ENCODE data around the gene PLPP6. TPM values are rescaled to one million over a fixed set of nuclear protein-coding genes. Genes with fewer than 3 reads are reported as not detected.

PLPP6 gene
- total and polyA plus RNA-seq, 2 of the 13 experiments (the other 11 are each of a cell fraction or from before 2014, with no cell fraction given) = 12.1 to 15.5 TPM

DNA sequence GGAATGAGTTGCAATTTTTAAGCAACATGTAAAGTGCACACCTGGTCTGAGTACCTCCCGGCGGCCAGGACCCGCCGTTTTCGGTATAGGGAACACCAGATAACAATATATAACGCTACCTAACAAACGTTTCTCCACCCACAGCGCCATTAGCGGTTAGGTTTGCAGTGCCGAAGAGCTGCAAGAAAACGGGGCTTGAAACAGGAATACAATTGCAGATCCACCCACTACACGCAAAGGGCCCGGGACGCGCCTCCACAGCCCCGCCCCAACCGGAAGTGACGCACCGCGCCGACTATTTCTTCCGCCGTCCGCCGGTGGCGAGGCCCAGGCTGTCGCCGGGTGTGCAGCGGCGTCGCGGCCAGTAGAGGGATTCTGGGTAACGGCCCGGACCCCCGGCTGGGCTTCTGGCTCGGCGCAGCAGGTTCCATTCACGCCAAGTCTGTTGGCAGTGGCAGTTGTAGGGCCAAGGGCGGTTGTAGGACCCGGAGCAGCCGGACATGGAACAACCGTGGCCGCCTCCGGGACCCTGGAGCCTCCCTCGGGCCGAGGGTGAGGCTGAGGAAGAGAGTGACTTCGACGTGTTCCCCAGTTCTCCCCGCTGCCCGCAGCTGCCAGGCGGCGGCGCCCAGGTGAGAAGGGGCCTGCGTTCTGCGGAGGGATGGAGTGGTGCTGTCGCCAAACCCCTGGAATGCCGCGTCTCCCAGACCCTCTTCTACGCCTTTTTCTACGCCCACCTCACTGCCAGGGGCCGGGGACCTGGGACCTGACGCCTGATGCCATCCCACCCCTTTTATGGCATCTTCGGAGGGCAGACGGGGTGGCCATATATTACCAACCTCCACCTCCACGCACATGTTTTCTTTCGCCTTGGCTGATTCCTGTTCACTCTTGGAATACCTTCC is 17.4 kb downstream of the PLPP6 start, which contains the start of gene CDC37L1 (continued):
- TF ChIP-seq, protein P1, sequence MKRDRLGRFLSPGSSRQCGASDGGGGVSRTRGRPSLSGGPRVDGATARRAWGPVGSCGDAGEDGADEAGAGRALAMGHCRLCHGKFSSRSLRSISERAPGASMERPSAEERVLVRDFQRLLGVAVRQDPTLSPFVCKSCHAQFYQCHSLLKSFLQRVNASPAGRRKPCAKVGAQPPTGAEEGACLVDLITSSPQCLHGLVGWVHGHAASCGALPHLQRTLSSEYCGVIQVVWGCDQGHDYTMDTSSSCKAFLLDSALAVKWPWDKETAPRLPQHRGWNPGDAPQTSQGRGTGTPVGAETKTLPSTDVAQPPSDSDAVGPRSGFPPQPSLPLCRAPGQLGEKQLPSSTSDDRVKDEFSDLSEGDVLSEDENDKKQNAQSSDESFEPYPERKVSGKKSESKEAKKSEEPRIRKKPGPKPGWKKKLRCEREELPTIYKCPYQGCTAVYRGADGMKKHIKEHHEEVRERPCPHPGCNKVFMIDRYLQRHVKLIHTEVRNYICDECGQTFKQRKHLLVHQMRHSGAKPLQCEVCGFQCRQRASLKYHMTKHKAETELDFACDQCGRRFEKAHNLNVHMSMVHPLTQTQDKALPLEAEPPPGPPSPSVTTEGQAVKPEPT (CRISPR knock-in tag; IDR thresholded peaks at IDR 0.05; ENCODE audit: low read depth) = no peak
- TF ChIP-seq, protein P2, sequence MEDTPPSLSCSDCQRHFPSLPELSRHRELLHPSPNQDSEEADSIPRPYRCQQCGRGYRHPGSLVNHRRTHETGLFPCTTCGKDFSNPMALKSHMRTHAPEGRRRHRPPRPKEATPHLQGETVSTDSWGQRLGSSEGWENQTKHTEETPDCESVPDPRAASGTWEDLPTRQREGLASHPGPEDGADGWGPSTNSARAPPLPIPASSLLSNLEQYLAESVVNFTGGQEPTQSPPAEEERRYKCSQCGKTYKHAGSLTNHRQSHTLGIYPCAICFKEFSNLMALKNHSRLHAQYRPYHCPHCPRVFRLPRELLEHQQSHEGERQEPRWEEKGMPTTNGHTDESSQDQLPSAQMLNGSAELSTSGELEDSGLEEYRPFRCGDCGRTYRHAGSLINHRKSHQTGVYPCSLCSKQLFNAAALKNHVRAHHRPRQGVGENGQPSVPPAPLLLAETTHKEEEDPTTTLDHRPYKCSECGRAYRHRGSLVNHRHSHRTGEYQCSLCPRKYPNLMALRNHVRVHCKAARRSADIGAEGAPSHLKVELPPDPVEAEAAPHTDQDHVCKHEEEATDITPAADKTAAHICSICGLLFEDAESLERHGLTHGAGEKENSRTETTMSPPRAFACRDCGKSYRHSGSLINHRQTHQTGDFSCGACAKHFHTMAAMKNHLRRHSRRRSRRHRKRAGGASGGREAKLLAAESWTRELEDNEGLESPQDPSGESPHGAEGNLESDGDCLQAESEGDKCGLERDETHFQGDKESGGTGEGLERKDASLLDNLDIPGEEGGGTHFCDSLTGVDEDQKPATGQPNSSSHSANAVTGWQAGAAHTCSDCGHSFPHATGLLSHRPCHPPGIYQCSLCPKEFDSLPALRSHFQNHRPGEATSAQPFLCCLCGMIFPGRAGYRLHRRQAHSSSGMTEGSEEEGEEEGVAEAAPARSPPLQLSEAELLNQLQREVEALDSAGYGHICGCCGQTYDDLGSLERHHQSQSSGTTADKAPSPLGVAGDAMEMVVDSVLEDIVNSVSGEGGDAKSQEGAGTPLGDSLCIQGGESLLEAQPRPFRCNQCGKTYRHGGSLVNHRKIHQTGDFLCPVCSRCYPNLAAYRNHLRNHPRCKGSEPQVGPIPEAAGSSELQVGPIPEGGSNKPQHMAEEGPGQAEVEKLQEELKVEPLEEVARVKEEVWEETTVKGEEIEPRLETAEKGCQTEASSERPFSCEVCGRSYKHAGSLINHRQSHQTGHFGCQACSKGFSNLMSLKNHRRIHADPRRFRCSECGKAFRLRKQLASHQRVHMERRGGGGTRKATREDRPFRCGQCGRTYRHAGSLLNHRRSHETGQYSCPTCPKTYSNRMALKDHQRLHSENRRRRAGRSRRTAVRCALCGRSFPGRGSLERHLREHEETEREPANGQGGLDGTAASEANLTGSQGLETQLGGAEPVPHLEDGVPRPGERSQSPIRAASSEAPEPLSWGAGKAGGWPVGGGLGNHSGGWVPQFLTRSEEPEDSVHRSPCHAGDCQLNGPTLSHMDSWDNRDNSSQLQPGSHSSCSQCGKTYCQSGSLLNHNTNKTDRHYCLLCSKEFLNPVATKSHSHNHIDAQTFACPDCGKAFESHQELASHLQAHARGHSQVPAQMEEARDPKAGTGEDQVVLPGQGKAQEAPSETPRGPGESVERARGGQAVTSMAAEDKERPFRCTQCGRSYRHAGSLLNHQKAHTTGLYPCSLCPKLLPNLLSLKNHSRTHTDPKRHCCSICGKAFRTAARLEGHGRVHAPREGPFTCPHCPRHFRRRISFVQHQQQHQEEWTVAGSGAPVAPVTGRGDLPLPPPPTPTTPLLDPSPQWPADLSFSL (CRISPR knock-in tag; IDR thresholded peaks at IDR 0.05) = peak; percentile 32; the same call in 1 of the 2 replicates
- TF ChIP-seq ELF4 (CRISPR knock-in tag; IDR thresholded peaks at IDR 0.05; ENCODE audit: borderline replicate concordance) (no peak), RARA (CRISPR knock-in tag; IDR thresholded peaks at IDR 0.05) (peak; percentile 24; the same call in 1 of the 2 replicates), NCOA2 (CRISPR knock-in tag; IDR thresholded peaks at IDR 0.05) (peak; percentile 46), FOXC1 (CRISPR knock-in tag; IDR thresholded peaks at IDR 0.05; ENCODE audit: borderline replicate concordance) (peak; percentile 58; the same call in 1 of the 2 replicates), MZF1 (CRISPR knock-in tag; IDR thresholded peaks at IDR 0.05; ENCODE audit: borderline replicate concordance) (no peak), SAFB2 (CRISPR knock-in tag; IDR thresholded peaks at IDR 0.05; ENCODE audit: borderline replicate concordance, low read depth) (peak; percentile 87), MEF2D (CRISPR knock-in tag; IDR thresholded peaks at IDR 0.05) (peak; percentile 83), SP5 (CRISPR knock-in tag; IDR thresholded peaks at IDR 0.05; ENCODE audit: borderline replicate concordance, low read depth) (peak; percentile 83; the same call in 1 of the 2 replicates)
- TF ChIP-seq, protein P3, sequence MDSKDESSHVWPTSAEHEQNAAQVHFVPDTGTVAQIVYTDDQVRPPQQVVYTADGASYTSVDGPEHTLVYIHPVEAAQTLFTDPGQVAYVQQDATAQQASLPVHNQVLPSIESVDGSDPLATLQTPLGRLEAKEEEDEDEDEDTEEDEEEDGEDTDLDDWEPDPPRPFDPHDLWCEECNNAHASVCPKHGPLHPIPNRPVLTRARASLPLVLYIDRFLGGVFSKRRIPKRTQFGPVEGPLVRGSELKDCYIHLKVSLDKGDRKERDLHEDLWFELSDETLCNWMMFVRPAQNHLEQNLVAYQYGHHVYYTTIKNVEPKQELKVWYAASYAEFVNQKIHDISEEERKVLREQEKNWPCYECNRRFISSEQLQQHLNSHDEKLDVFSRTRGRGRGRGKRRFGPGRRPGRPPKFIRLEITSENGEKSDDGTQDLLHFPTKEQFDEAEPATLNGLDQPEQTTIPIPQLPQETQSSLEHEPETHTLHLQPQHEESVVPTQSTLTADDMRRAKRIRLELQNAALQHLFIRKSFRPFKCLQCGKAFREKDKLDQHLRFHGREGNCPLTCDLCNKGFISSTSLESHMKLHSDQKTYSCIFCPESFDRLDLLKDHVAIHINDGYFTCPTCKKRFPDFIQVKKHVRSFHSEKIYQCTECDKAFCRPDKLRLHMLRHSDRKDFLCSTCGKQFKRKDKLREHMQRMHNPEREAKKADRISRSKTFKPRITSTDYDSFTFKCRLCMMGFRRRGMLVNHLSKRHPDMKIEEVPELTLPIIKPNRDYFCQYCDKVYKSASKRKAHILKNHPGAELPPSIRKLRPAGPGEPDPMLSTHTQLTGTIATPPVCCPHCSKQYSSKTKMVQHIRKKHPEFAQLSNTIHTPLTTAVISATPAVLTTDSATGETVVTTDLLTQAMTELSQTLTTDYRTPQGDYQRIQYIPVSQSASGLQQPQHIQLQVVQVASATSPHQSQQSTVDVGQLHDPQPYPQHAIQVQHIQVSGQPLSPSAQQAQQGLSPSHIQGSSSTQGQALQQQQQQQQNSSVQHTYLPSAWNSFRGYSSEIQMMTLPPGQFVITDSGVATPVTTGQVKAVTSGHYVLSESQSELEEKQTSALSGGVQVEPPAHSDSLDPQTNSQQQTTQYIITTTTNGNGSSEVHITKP (CRISPR knock-in tag; IDR thresholded peaks at IDR 0.05; ENCODE audit: low read depth) = peak; percentile 79
- TF ChIP-seq, protein P4, sequence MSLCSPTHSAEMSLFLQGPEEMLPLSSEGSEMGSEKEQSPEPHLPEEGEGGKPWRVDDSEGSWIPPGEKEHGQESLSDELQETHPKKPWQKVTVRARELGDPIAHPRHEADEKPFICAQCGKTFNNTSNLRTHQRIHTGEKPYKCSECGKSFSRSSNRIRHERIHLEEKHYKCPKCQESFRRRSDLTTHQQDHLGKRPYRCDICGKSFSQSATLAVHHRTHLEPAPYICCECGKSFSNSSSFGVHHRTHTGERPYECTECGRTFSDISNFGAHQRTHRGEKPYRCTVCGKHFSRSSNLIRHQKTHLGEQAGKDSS (CRISPR knock-in tag; IDR thresholded peaks at IDR 0.05; ENCODE audit: borderline replicate concordance, low read depth) = peak; percentile 69; the same call in 1 of the 2 replicates

All from HepG2 (cell line).